GM21367 (cell line): ENCODE measurements around the gene TGFB1.
"Not testable (repeated sequence)": the region's sequence is repeated elsewhere in the genome, so short reads cannot be mapped to it uniquely, and the experiment has no call there.

Experiments
- ATAC-seq: cut with Tn5 transposase; IDR thresholded peaks from one replicate; pipeline ENCODE4 v1.9.1; 2021; ENCODE audit not compliant: unreplicated experiment

TGFB1 gene

GRCh38 chr19:41346916-41347315, 6.8 kb downstream of the TGFB1 start:
- not testable (repeated sequence) for ATAC-seq

GRCh38 chr19:41344162-41344561, 9.6 kb downstream of the TGFB1 start:
- ATAC-seq = no peak

GRCh38 chr19:41341669-41342490, 11.8 kb downstream of the TGFB1 start:
- no peak for ATAC-seq

GRCh38 chr19:41339936-41340335, 13.8 kb downstream of the TGFB1 start:
- ATAC-seq = no peak

- no peak for ATAC-seq
Observed at GRCh38 chr19:41335467-41335866, 18.3 kb downstream of the TGFB1 start.

GRCh38 chr19:41334793-41335192, 18.9 kb downstream of the TGFB1 start:
- ATAC-seq = no peak

- no peak for ATAC-seq
Observed at GRCh38 chr19:41332468-41332867, 21.3 kb downstream of the TGFB1 start.

GRCh38 chr19:41332000-41332399, 21.7 kb downstream of the TGFB1 start:
- ATAC-seq = no peak

- ATAC-seq = no peak
Observed at GRCh38 chr19:41330946-41331678, 22.6 kb downstream of the TGFB1 start.

GRCh38 chr19:41330481-41330880, 23.2 kb downstream of the TGFB1 start:
- ATAC-seq = no peak

GRCh38 chr19:41328842-41329225, 24.9 kb downstream of the TGFB1 start:
- no peak for ATAC-seq

GRCh38 chr19:41328157-41328841, 25.4 kb downstream of the TGFB1 start:
- ATAC-seq = no peak

GRCh38 chr19:41327576-41328156, 26.1 kb downstream of the TGFB1 start:
- ATAC-seq = peak; percentile 41

- no peak for ATAC-seq
Observed at GRCh38 chr19:41327076-41327575, 26.6 kb downstream of the TGFB1 start.

- no peak for ATAC-seq
Observed at GRCh38 chr19:41325947-41326706, 27.6 kb downstream of the TGFB1 start.

- ATAC-seq = no peak
Observed at GRCh38 chr19:41325640-41325946, 28.1 kb downstream of the TGFB1 start.

- no peak for ATAC-seq
Observed at GRCh38 chr19:41324921-41325639, 28.6 kb downstream of the TGFB1 start.

- no peak for ATAC-seq
Observed at GRCh38 chr19:41324231-41324702, 29.5 kb downstream of the TGFB1 start.

- no peak for ATAC-seq
Observed at GRCh38 chr19:41323430-41324125, 30.1 kb downstream of the TGFB1 start.
